GM12878 (cell line): Measurements from ENCODE around the gene MRPL38. TPM values are rescaled to one million over a fixed set of nuclear protein-coding genes. Genes with fewer than 3 reads are reported as not detected.

Source experiments
- BCL11A ChIP-seq: IDR thresholded peaks from 2 replicates; pipeline ENCODE4 v1.6.1; 2011; ENCODE audit warnings: low read depth, low read length
- CUX1 ChIP-seq: IDR thresholded peaks from 2 replicates; pipeline ENCODE4 v1.6.1; 2012; ENCODE audit warnings: improper control_type of control experiment, low read depth, low read length; ENCODE audit not compliant: insufficient replicate concordance
- FOXM1 ChIP-seq: IDR thresholded peaks from 2 replicates; pipeline ENCODE4 v1.6.1; 2012; ENCODE audit warnings: low read depth, mild to moderate bottlenecking, inconsistent platforms, low read length, moderate library complexity
- IRF4 ChIP-seq: IDR thresholded peaks from 2 replicates; pipeline ENCODE4 v1.6.1; 2011; ENCODE audit warnings: low read depth, low read length
- NR2F1 ChIP-seq: fragments of 450-650 bp; conservative IDR thresholded peaks from 2 replicates; pipeline ENCODE4 v1.6.1; 2017; ENCODE audit warnings: mild to moderate bottlenecking
- POLR2AphosphoS5 ChIP-seq: IDR thresholded peaks from 2 replicates; pipeline ENCODE4 v1.6.1; 2011; ENCODE audit warnings: mild to moderate bottlenecking, low read length, inconsistent platforms
- ZNF274 ChIP-seq: IDR thresholded peaks from one replicate; pipeline ENCODE4 v1.8.0; 2011; ENCODE audit not compliant: insufficient read length, insufficient read depth
- ZNF384 ChIP-seq: IDR thresholded peaks from 2 replicates; pipeline ENCODE4 v1.6.1; 2012; ENCODE audit warnings: low read depth, mild to moderate bottlenecking, low read length, improper control_type of control experiment, borderline replicate concordance
- ZNF622 ChIP-seq: fragments of 450-650 bp; IDR thresholded peaks from 2 replicates; pipeline ENCODE4 v1.6.1; 2017; ENCODE audit warnings: mild to moderate bottlenecking, inconsistent platforms
- polyA plus RNA-seq, 11 experiments: library from polyadenylated mRNA; depleted of rRNA in 4 of 11; unstranded in 6 of 11; stranded (reverse) in 5 of 11; fragments of >200 nt; fragmentation: Nextera tagmentation in 4 of 11; fragmentation: Illumina TruSeq in 1 of 11; extraction: Ambion mirVana in 4 of 11; extraction: Trizol in 1 of 11; gene quantifications; 1 replicate in 1 of 11; 2 replicates in 10 of 11; pipeline versions ENCODE4 v1.2.1 to v1.2.3, GENCODE V29; 2011 to 2016; ENCODE audit warnings: inconsistent platforms in 2 of 11, missing spikeins in 2 of 11, low read depth in 1 of 11
- total RNA-seq, 4 experiments: library from RNA; depleted of rRNA in 3 of 4; stranded (reverse); fragments of >200 nt in 3 of 4; fragmentation: Illumina TruSeq in 1 of 4; extraction: Trizol in 1 of 4; gene quantifications; 2 replicates each; pipeline versions ENCODE4 v1.2.1 to v1.2.3, GENCODE V29; 2013 to 2021

The MRPL38 gene
- total and polyA plus RNA-seq, 10 of the 15 experiments (the other 5 are each of a cell fraction or from before 2014, with no cell fraction given) = 6.6 to 205 (median 53.1) TPM

GRCh38 chr17:75904749-75905521 is at the start of gene MRPL38 (continued):
- TF ChIP-seq POLR2AphosphoS5 (peak; percentile 56; the same call in 1 of the 2 replicates), ZNF274 (no peak), IRF4 (no peak), ZNF622 (no peak), ZNF384 (no peak), NR2F1 (peak; percentile 85), CUX1 (no peak), BCL11A (no peak), FOXM1 (peak; percentile 72; the same call in 1 of the 2 replicates)
